ENCODE results near the gene NCAN. TPM values are rescaled to one million over a fixed set of nuclear protein-coding genes. Genes with fewer than 3 reads are reported as not detected.

Gene NCAN
- total and polyA plus RNA-seq, 2 experiments from 2014 or later: 0.03 TPM; not detected in 1

DNA sequence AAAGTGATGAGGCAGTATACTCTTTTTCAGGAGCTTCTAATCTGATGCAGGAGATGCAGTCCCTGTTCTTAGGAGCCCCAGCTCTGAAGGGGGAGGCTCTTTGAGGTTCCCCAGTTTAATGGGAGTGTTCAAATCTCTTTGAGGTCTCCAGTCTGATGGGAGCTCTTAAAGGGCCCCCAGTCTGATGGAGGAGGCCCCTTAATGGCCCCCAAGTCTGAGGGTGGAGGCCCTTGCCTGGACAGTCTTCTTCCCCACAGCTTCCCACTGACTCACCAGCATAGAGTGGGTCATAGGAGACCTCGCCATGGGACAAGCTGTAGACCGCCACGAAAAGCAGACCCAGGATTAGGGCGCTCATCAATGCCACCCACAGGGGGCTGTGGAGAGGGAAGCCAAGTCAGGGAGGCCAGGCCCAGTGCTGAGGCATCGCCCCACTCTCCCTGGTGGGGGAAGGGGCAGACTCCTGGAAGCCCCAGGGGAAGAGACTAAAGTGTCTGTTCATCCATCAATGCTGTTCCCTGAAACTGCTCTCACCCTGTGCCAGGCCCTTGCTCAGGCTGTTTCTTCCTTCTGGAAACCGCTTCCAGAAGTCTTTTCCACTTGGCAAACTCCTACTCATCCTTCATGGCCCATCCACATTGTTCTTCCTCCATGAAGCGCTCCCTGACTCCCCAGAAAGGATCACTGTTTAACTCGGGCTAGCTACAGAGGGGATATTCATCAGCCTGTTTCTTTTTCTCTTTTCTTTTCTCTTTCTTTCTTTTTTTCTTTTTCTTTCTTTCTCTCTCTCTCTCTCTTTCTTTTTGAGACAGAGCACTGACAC, 59.2 kb downstream of the NCAN start:
- Histone ChIP-seq H3K9me2 (replicated peaks; ENCODE audit: insufficient read depth) (no peaks in the 10 kb centered on the region), H3K9me3 (ENCODE audit: low read depth) (no peaks in the 10 kb centered on the region), H3K27ac (no peak overlapping the region), H3K27me3 (no peaks in the 10 kb centered on the region), H3K4me2 (no peak overlapping the region), H3K79me2 (no peaks in the 10 kb centered on the region), H3K36me3 (replicated peaks; ENCODE audit: insufficient read depth, low read depth) (no peaks in the 10 kb centered on the region), H3K4me3 (no peak overlapping the region), H4K20me1 (ENCODE audit: insufficient read depth, poor library complexity, severe bottlenecking) (no peaks in the 10 kb centered on the region), H2AFZ (no peak overlapping the region), H3K4me1 (ENCODE audit: insufficient read depth) (peaks cover 5% of the 10 kb centered on the region)
- no peak for TF ChIP-seq EZH2phosphoT487 (IDR thresholded peaks at IDR 0.05; ENCODE audit: low read depth, severe bottlenecking, unreplicated experiment)
- no peak for TF ChIP-seq EZH2 (IDR thresholded peaks at IDR 0.05; ENCODE audit: borderline replicate concordance)
- TF ChIP-seq, protein P1, sequence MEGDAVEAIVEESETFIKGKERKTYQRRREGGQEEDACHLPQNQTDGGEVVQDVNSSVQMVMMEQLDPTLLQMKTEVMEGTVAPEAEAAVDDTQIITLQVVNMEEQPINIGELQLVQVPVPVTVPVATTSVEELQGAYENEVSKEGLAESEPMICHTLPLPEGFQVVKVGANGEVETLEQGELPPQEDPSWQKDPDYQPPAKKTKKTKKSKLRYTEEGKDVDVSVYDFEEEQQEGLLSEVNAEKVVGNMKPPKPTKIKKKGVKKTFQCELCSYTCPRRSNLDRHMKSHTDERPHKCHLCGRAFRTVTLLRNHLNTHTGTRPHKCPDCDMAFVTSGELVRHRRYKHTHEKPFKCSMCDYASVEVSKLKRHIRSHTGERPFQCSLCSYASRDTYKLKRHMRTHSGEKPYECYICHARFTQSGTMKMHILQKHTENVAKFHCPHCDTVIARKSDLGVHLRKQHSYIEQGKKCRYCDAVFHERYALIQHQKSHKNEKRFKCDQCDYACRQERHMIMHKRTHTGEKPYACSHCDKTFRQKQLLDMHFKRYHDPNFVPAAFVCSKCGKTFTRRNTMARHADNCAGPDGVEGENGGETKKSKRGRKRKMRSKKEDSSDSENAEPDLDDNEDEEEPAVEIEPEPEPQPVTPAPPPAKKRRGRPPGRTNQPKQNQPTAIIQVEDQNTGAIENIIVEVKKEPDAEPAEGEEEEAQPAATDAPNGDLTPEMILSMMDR (IDR thresholded peaks at IDR 0.05; ENCODE audit: poor library complexity): no peak
- DNase-seq (ENCODE audit: low spot score): no peak
- WGBS (ENCODE audit: low lambda C conversion rate, missing lambda C conversion rate): 95% methylated on average over 8 of the region's 8 CpGs

DNA sequence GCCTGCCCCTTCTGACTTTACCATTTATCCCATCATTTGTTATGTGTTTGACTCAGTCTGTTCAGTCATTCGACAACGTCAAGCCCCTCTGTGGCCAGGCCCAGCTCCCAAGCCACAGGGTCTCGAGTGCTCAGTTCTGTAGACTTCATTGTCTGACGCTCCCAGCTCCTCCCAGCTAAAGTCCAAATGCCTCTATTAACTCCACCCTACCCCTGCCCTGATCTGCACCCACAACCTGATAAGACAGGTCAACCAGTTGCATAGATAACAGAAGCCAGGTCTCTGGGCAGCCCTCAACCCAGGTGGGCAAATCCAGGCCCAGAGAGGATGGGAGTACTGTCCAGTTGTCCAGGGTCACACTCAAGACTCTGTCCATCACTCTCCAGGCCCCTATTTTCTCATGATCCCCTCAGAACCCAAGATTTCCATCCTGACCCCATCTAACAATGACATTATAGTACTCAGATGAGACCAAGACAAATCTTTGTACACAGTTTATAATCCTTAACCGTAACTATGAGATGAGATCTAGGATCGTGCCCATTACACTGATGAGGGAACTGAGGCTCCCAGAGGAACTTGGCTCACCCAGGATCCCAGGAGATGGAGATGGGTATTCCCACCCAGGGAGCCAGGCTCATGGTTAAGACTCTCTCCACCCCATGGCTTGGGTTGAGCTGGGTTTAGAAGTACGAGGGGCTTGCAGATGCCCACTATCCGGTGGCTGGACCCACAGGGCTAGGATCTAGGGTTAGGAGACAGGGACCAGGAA, 60.3 kb downstream of the NCAN start:
- WGBS (ENCODE audit: low lambda C conversion rate, missing lambda C conversion rate): 93% methylated on average over 8 of the region's 8 CpGs
- Histone ChIP-seq H4K20me1 (ENCODE audit: insufficient read depth, poor library complexity, severe bottlenecking) (no peaks in the 10 kb centered on the region), H3K4me1 (ENCODE audit: insufficient read depth) (peaks cover 9% of the 10 kb centered on the region), H3K4me2 (peak overlapping the region; percentile 95), H2AFZ (no peak overlapping the region), H3K36me3 (replicated peaks; ENCODE audit: insufficient read depth, low read depth) (no peaks in the 10 kb centered on the region), H3K27me3 (no peaks in the 10 kb centered on the region), H3K9me2 (replicated peaks; ENCODE audit: insufficient read depth) (no peaks in the 10 kb centered on the region), H3K9me3 (ENCODE audit: low read depth) (no peaks in the 10 kb centered on the region), H3K4me3 (no peak overlapping the region), H3K27ac (no peak overlapping the region), H3K79me2 (no peaks in the 10 kb centered on the region)
- TF ChIP-seq, protein P1 (IDR thresholded peaks at IDR 0.05; ENCODE audit: poor library complexity): no peak
- no peak for DNase-seq (ENCODE audit: low spot score)

DNA sequence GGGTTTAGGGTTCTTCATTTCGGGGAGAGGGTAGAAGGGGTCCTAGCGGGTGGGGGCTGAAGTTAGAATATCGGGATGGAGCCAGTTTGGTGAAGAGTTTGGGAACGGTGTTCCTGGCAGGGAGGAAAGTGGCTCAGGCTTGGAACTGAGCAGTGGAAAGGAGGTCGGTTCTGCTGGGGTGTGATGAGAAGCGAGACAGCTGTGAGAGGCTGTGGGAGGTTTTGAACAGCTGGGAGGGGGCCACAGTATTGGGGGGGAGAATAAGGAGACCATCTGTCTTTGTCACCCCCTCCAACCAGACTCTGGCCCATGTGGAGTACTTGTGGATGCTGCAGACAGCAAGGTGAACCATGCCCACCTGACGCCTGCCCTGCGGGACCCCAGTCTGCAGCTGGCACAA, 62.4 kb downstream of the NCAN start:
- Histone ChIP-seq H3K27me3 (no peaks in the 10 kb centered on the region), H3K36me3 (replicated peaks; ENCODE audit: insufficient read depth, low read depth) (no peaks in the 10 kb centered on the region), H3K27ac (no peak overlapping the region), H3K79me2 (no peaks in the 10 kb centered on the region), H3K4me3 (no peak overlapping the region), H2AFZ (no peak overlapping the region), H3K9me3 (ENCODE audit: low read depth) (no peaks in the 10 kb centered on the region), H3K9me2 (replicated peaks; ENCODE audit: insufficient read depth) (no peaks in the 10 kb centered on the region), H4K20me1 (ENCODE audit: insufficient read depth, poor library complexity, severe bottlenecking) (no peaks in the 10 kb centered on the region), H3K4me1 (ENCODE audit: insufficient read depth) (peaks cover 9% of the 10 kb centered on the region), H3K4me2 (no peak overlapping the region)
- peak; percentile 8 for DNase-seq (ENCODE audit: low spot score)
- 87% methylated on average over 8 of the region's 8 CpGs for WGBS (ENCODE audit: low lambda C conversion rate, missing lambda C conversion rate)
- TF ChIP-seq, protein P1 (IDR thresholded peaks at IDR 0.05; ENCODE audit: poor library complexity): no peak
- no peak for TF ChIP-seq EZH2 (IDR thresholded peaks at IDR 0.05; ENCODE audit: borderline replicate concordance)
- no peak for TF ChIP-seq EZH2phosphoT487 (IDR thresholded peaks at IDR 0.05; ENCODE audit: low read depth, severe bottlenecking, unreplicated experiment)
